Skin of body (tissue), 2 donors: ENCODE measurements around the gene CC2D2A. TPM values are rescaled to one million over a fixed set of nuclear protein-coding genes. Genes with fewer than 3 reads are reported as not detected.

Experiments
- DNase-seq: peaks from one replicate; lab custom pipeline; 2025; lab: John Stamatoyannopoulos, UW
- total RNA-seq: library from RNA; depleted of rRNA; stranded (reverse); fragments of >200 nt; gene quantifications from one replicate; pipeline ENCODE4 v1.2.3, GENCODE V29; 2014

CC2D2A gene
- 13.2 TPM for total RNA-seq

GRCh38 chr4:15469402-15470127, at the start of gene CC2D2A:
TSS of gene CC2D2A (plus strand) at chr4:15469882. CDS start at chr4:15475933, 6,051 bp downstream.
- DNase-seq = peak; percentile 33

DNA sequence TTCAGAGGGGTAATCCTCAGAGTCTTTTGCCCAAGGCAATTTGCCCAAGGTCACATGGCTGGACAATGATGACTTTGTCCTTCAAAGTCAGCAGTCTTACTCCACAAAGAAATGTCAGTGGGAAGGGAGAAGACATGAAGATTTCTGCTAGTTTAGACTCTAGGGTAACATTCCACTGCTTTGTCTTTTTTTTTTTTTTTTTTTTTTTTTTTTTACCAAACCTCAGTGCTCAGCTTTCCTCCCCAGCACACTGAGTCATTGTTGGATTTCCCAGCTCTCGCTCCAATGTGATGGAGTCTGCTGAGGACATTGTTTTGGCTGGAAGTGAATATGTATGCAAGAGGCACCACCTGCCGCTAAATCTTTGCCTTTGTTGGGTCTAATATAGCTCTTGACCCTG, 49.0 kb upstream of the CC2D2A start:
- no peak for DNase-seq

DNA sequence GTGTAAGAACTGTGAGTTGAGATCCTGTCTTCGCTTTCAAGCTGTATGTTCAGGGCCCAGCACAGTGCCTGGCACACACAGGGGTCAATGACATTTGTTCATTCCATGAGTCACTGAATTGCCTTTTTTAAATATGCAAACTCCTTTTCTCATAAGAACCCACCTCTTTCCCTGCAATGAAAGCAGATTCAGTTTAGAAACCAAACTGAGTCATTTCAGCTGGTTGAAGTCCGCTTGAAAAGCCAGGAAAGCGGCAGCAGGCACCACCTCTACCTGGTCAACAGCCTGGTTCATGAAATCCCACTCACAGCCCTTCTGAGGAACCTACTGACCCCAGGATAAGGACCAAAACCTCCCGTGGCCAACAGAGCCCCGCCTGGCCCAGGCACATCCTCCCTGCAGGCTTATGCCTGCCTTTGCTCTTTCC, 46.4 kb upstream of the CC2D2A start:
- DNase-seq = no peak

- DNase-seq = no peak
Observed at GRCh38 chr4:15425520-15425919, 44.2 kb upstream of the CC2D2A start.

DNA sequence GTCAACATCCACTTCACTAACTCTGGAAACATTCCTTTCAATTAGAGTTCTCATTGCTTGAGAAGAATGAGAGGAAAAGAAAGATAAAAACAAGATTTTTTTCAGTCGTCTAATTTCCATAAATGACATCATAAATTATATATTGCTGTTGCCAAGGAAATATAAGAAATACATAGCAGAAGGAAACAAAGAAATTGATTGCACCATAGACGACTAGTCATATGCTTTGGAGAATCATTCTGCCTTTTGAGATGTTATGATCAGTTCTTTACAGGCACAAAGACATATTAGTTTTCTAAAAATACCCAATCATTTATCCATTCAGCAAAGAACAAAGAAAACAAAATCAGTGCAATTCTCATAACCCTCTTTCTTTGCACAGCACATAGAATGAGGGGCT, 42.5 kb upstream of the CC2D2A start:
- peak; percentile 35 for DNase-seq

DNA sequence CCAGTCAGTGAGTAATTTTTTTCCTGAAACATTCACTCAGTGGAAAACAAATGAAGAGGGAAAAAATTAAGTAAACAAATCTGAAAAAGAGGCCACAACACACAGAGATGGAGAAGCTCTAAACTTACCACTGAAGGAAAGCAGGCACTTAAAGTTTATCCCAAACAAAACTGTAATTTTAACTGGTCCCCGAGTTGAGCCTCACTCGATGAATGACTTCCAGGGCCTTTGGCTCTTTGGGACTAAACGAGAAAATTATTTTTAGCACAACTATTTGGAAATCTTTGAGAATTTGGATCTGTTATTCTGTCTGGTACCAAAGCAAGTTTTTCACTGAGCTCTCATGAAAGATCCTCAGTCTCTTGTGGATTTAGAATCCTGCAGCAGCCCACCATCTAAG, 42.0 kb upstream of the CC2D2A start, which contains the start of gene C1QTNF7:
Gene C1QTNF7 (plus strand): TSS at position 333 of the 400 bp plus-strand sequence. CDS start 7,711 bp downstream, outside the sequence.
- no peak for DNase-seq

- no peak for DNase-seq
Observed at GRCh38 chr4:15428611-15429010, 41.1 kb upstream of the CC2D2A start.

DNA sequence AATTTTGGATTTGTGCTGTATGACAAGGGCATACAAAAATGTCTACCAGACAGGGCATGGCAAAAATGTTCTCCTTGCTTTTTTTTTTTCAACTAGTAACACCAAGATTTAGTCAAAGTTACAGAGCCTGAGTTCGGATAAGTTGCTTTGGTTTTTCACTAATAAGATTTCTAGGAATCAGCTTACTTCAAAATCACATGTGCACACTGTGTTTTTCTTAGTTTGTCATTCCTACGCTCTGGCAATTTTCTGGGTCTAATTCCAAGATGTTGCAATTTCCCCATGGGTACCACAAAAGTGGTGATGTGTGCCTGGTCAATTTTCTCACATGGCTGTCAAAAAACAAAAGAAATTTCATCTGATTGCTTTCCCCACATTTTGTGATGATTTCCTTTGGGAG, 35.6 kb upstream of the CC2D2A start:
- no peak for DNase-seq

- DNase-seq = no peak
Observed at GRCh38 chr4:15434676-15435075, 35.0 kb upstream of the CC2D2A start.

- DNase-seq = no peak
Observed at GRCh38 chr4:15436513-15436912, 33.2 kb upstream of the CC2D2A start.

DNA sequence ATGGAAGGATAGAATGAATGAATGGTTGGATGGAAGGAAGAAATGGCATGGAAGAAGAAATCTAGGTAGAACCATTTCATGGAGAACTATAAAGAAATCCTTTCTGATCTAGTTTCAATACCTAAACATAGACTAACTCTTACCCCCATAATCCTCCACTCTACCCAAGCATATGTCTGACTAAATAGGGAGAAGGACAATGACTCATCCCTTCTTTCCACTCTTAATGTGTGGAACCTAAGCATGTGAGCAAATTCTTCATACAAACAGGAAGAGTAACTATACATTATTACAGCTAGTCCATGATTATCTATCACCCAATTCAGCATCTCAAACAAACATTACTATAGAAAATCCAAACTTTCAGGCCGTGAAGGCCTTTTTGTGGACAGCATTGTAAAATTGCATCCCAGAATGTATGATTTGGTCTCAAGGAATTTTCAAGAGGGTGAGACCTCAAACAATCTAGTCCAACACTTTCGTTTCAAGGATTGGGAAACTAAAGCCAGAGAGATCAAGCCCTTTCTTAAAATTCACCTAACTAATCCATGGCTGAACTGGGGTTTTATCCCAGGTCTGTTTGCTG, 30.6 kb upstream of the CC2D2A start:
- DNase-seq = no peak

- DNase-seq = no peak
Observed at GRCh38 chr4:15443371-15444160, 26.1 kb upstream of the CC2D2A start.

DNA sequence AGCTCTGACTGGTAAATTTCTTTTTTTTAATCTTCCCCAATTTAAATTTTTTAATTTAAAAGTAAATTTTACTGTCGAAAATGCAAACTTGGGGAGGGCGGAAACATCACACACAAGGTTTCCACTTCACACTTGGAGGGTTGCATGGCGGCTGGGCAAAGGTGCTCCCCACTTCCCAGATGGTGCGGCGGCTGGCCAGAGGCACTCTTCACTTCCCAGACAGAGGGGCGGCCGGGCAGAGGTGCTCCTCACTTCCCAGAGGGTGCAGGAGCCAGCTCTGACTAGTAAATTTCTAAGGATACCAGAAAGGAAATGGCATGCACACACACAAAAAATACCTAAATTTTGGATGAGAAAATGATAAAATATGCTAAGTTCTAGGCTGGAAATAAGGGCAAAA, 25.4 kb upstream of the CC2D2A start:
- no peak for DNase-seq

GRCh38 chr4:15444879-15445547, 24.7 kb upstream of the CC2D2A start:
- no peak for DNase-seq

- DNase-seq = no peak
Observed at GRCh38 chr4:15451181-15451865, 18.4 kb upstream of the CC2D2A start.

DNA sequence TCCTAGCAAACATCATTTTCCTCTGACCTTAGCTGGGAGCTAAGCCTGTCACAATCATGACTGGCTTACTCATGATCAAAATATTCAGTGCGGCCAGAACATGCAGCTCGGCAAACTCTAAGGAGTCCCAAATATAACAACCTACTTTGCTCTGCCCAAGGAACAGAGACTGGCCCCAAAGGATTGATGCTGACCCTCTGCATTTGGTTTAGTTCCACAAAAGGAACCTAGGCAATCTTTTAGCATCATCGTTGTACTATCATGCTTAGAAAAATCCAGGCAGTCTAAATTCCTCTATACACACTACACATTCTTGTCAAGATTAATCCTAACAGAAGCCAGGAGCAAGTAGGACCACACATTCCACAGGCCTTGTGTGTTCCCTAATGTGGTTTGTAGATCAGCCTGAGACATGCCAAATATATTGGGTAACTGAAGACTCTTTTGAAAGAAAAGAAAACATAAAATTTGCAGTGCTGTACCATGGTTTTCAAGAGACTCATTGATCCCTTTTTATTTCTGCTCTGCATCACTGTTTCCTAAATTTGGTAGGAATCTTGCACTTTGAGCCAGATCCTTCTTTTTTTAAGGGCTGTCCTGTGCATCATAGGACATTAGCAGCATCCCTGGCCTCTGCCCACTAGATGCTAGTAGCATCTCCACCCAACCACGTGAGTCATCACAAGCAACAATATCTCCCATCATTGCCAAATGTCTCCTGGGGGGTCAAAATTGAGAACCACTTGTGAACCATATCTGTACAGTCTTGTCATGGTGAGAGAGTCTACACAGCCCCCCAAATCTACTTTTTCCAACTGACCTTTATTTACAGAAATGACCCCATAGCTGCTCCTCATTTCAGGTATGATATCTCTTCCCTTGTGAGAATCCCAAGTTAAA, 17.6 kb upstream of the CC2D2A start:
- DNase-seq = peak; percentile 47

DNA sequence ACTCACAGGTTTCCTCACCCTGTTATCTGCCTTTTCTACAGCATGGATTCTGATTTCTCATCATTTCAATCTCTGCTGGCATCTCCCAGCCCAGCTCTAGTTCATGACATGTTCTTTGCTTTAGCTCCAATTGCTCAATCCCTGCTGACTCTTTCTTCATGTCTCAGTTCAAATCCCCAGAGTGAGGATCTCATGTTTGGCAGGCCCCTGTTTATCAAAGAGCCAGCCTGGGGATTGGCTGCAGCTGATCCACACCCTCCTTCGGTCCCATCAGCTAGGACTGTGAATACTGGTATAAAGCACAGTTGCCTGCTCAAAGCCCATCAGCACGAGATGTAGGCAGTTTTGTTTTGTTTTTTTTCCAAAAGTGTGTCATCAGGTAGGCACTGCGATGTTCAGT, 14.4 kb upstream of the CC2D2A start:
- DNase-seq = peak; percentile 15

DNA sequence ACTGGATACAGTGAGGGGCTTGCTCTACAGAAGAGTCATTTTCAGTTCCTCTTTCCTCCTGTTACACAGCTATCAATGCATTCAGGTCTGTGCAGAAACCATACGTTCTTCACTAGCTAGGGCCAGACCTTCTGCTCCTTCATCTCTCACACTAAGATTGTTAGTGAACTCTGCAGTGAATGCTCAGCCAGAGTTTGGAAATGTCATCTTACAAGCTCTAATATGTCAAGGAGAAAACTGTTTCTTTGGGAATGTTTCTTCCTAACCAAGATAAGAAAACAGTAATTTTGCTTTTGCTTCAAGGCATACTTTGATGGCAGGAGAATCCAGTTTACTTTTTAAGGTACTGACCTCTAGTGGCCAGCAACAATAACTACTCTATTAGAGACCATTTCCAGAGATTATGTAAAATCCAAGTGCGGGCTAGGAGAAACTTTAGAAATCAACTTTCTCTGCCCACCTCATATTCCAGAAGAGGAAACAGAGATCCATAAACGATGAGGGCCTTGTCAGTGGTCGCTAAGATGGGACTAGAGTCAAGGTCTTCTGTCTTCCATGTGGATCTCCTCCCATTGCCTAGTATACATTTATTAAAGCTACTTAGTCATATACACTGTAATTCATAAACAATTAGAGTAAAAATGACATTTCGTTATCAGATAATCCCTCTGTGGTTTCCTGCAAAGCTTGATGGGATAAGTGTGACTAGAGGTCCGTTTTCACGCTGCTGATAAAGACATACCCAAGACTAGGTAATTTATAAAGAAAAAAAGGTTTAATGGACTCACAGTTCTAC, 12.1 kb upstream of the CC2D2A start:
- peak; percentile 73 for DNase-seq

- no peak for DNase-seq
Observed at GRCh38 chr4:15458616-15459015, 11.1 kb upstream of the CC2D2A start.
